HEK293T (cell line): Measurements from ENCODE around the gene BAHD1.

Source experiments
- ARNT ChIP-seq: fragments of 450-650 bp; IDR thresholded peaks from 2 replicates; pipeline ENCODE4 v1.6.1; 2017; ENCODE audit warnings: mild to moderate bottlenecking
- BHLHE40 ChIP-seq: fragments of 450-650 bp; IDR thresholded peaks from 2 replicates; pipeline ENCODE4 v1.6.1; 2016; ENCODE audit warnings: mild to moderate bottlenecking, moderate library complexity, borderline replicate concordance
- FOXA1 ChIP-seq: fragments of 450-650 bp; IDR thresholded peaks from 2 replicates; pipeline ENCODE4 v1.6.1; 2016; ENCODE audit warnings: mild to moderate bottlenecking
- FOXM1 ChIP-seq: fragments of 450-650 bp; IDR thresholded peaks from 2 replicates; pipeline ENCODE4 v1.6.1; 2017; ENCODE audit warnings: mild to moderate bottlenecking, borderline replicate concordance
- HDGF ChIP-seq: fragments of 450-650 bp; IDR thresholded peaks from 2 replicates; pipeline ENCODE4 v1.6.1; 2017; ENCODE audit warnings: antibody characterized with exemption, borderline replicate concordance

GRCh38 chr15:40501487-40501886 lies 60.7 kb downstream of the BAHD1 start:
- TF ChIP-seq FOXM1 (no peak), FOXA1 (no peak), ARNT (no peak), BHLHE40 (no peak), HDGF (no peak)
